GM19035 (cell line): ENCODE measurements around the gene OSBPL5.

ENCODE experiments used
- ATAC-seq: cut with Tn5 transposase; IDR thresholded peaks from one replicate; pipeline ENCODE4 v1.9.1; 2021; ENCODE audit not compliant: unreplicated experiment

Gene OSBPL5

DNA sequence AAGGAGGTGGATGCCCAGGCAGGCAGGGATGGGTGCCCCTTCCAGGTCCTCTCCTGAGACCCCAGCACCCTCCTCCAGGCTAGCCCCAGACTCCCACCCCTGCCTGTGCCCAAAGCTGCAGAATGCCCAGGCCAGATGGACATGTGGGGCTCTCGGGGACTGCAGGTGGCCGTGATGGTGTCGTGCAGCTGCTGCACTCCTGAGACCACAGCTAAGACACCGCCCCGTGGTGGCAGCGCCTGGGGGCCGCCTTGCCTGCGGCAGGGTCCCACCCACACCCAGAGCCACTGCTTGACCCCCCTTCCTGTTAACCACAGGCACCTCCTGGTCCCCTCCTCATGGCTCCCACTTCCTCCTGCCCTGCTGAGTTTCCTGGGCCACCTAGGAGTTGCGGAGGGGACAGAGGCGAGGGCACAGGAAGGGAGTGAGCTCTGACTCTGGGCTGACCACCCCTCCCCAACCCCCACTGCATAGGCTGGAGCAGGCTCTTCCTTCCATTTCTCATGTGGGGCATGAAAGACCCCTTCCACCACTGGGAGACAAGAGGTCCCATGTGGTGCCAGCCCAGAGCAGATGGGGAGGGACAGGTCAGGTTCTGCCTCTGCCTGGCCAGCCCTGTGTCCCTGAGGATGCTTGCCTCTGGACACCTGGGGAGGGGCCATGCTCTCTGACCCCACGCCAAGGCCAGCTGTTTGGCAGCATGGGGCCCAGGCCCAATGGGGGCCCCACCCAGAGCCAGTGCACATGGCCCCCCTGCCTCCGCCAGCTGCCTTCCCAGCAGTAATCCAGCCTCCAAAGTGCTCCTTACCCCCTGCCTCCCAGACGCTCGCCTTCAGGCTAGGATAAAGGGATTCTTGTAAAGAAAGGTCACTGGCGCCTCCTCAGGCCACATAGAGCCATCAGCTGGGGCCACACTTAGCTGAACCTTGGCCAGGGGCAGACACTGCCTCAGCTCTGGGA lies 29.3 kb downstream of the OSBPL5 start:
- ATAC-seq = no peak

DNA sequence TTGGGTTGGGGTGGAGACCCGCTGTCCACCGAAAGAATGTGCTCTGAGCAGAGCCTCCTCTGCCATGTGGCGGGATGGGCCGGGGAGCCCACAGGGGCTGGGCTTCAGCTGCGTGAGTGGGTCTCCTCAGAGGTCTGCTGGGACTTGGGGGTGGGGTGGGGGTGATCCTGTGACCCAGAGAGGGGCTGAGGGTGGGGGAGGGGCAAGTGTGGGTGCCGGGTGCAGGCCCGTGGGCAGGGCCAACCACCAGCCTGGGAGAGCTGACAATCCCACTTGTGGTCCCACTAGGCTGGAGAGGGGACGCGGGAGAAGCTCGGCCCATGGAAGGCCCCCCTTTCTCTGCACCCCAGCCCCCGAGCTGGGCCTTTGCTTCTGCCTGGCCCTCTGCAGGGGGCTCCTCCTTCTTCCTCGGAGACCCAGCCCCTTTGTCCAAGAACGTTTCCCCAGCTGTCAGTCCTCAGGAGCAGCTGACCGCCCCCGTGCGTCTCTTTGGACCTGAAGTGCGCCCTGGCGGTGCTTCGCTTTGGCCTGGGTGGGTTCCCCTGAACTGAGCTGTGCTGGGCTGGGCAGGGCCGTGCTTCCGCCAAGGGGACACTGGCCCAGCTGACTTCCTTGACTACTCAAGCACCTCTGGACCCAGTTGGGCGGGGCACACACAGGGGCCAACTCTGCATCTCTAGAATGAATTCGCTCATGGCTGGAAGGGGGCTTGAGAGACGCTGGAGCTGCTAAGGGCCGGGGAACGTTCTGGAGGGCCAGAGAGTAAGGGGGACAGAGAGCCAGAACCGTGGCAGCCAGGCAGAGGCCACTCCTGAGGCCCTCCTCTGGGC lies 30.2 kb downstream of the OSBPL5 start:
- ATAC-seq = no peak

DNA sequence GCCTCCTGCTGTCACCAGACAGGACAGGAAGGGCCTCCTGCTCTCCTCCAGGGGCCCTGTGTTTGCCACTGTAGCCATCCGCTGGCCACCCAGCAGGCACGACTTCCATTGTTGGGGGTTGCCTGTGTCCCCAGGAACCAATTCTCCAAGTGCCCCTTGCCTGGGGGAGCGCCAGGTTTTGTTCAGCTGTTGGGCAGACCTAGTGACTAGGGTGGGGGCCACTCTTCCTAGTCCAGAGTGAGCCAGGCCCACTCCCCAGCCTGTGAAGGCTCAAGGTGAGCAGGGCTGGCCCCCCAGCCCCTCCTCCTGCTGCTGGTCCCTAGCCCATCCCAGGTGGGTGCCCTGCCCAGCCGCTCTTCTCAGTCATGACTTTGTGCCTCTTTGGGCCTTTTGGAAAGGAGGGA lies 30.9 kb downstream of the OSBPL5 start:
- ATAC-seq = no peak

DNA sequence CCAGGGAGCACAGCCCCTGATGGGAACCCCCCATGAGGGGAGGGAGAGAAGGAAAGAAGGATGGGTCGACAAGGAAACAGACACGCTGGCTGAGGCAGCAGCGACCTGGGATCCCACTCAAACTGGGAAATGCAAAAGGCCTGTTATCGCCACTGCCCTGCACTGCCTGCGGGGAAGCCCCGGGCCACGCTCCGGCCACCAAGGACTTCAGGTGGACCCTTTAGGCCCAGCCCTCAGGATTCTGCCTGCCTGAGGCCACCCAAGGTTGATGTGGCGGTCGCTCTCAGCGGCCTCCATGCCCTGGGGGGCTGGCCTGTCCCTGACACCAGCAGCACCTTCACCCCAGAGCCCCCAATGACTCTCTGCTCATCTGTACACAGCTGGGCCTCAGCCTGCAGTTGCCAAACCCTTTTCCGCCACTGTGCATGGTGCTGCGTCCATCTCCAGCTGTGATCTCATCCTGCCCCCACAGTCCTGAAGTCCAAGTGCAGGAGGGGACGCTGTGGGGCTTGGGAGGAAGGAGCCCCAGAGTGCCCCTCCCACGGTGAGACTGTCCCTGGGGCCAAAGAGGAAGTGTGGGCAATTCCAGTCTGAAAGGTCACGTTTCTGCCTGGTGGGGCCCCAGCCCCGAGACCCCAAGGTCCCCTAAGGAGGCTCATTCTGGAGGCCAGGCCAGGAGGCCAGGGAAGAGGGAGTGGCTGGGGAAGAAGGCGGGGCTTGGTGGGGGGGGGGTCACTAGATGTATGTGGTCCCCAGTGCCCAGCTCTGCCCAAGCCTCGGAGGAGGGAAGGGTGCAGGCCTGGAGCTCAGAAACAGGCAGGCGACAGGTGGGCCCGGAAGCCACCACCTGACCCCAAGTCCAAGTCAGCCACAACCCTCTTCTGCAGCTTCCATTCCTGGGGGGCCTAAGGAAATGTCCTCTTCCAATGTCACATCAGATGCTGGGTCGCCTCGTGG lies 31.6 kb downstream of the OSBPL5 start:
- no peak for ATAC-seq

DNA sequence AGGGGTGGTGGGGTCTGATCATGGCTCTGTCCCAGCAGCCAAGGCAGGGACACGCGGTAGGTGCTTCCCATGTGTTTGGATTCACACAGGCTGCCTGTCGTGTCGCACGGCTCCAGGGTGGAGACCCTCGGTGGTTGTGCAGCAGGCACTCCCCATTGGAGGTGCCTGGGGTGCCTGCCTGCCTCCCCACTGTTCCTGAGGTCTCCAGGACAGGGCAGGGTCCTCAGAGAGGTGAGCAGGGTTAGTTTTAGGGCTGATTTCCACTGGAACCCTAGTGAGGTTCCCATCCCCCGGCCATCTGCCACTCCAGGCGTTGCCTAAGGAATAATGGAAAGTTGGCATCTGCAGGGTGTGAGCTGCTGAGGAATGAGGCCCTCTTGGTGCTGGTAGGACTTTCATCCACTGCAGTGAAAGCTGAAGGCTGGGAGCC lies 32.3 kb downstream of the OSBPL5 start:
- ATAC-seq = no peak

DNA sequence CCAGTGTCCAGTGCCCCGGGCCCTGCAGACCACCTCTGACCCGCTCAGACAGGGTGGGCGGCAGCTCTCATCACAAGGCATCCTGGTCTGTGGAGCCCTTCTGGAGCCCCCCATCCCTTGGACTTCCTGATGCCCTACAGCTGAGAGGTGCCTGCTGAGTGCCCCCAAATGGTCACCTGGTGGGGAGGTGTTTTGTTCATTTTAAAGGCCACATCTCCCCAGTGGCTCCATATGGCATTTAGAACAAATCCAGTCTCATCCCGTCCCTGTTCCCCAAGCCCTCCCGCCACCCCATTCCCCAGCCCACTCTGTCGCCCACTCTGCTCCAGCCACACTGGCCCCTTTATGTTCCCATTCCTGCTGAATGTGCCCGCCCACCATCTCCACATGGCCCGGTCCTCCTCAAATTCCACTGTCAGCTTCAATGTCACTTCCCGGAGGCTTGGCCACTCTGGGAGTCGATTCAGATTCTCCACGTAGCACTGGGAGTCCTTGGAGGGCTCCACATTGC lies 32.8 kb downstream of the OSBPL5 start:
- no peak for ATAC-seq

DNA sequence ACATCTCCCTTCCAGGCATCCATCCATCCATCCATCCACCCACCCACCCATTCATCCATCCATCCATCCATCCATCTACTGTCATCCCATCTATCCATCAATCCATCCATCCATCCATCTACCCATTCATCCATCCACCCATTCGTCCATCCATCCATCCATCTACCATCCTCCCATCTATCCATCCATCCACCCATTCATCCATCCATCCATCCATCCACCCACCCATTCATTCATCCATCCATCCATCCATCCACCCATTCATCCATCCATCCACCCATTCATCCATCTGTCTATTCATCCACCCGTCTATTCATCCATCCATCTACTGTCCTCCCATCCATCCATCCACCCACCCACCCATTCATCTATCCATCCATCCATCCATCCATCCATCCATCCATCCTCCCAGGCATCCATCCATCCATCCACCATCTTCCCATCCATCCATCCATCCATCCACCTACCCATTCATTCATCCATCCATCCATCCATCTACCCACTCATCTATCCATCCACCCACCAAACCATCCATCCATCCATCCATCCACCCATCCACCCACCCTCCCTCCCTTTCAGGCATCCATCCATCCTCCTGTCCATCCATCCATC lies 33.7 kb downstream of the OSBPL5 start:
- no peak for ATAC-seq

DNA sequence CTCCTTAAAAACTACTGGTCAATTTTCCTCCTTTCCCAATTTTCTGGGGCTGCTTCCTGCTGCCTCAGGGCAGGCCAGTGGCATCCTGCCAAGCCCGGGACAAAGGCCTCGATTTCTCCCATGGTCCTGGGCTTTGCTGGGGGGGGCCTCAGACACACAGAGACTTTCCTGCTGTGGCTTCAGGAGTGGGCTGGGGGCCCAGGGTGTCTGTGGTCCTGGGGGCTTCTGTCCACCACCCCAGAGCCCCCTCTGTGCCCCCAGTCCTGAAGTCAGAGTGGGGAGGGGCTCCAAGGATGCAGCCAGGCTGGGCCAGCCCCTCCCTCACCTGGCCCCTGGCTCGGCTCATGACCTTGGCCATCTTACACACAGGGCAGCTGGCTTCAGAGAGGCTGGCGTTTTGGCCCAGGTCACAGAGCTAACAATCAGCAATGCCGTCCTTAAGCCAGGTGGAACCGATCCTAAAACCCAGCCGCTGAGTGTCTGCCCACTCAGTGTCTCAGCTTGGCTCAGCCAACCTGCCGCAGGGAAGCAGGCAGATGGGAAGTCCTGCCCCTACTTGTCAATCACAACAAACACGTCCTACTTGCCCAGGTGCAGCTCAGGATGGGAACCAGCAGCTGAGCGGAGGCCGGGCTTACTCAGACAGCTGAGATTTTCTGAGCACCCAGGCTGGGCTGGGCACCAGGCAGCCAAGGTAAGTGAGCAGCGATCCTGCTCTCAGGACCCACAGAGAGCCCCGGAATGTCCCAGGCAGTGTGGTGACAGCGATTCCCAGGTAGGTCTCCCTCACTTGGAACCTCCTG lies 34.6 kb downstream of the OSBPL5 start:
- ATAC-seq = no peak

DNA sequence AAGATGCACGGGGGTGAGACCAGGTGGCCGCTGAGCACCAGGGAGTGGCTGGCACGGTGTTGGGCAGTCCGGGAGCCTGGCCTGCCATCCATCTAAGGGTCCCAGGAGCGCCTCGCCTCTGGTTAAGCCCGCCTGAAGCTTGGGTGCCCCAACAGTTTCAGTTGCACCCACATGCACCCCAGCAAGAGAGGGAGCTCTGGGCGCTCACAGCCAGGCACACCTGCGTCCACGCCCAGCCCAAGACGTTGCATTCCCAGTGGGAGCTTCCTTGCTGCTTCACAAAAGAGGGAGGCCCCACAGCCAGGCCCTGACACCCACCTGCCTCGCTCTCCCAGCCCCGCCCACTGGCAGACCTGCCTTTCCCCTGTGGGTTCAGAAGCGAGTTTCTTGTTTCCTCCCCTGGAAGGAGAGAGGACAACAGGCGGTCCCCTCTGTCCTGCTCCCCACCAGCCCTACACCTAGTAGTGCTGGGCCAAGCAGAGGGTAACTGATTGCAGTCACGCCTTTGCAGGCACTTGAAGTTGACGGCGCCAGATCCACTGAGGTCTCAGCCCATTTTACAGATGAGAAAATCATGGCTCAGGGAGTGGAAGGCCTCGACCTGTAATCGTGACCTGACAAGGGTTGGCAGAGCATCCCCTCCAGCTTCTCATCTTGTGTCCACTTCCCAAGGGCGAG lies 35.4 kb downstream of the OSBPL5 start:
- ATAC-seq = no peak

DNA sequence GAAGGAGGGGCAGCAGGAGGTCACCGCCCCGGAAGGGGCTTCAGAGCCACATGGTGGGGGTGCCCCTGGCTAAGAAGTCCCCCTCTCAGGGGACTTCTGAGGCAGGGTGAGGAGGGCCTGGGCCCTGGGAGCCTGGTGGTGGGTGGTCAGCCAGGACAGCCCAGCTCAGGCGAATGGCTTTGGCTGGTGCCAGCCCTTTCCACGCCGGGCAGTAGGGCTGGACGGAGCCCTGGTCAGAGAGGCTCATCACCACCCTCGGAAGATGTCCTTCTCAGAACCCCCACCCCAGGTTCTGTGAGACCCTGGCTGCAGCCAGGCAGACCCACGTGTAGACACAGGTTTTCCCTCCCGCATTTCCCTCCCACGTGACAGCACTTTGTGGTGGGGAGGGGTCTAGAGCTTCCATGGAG lies 35.9 kb downstream of the OSBPL5 start:
- ATAC-seq = no peak

DNA sequence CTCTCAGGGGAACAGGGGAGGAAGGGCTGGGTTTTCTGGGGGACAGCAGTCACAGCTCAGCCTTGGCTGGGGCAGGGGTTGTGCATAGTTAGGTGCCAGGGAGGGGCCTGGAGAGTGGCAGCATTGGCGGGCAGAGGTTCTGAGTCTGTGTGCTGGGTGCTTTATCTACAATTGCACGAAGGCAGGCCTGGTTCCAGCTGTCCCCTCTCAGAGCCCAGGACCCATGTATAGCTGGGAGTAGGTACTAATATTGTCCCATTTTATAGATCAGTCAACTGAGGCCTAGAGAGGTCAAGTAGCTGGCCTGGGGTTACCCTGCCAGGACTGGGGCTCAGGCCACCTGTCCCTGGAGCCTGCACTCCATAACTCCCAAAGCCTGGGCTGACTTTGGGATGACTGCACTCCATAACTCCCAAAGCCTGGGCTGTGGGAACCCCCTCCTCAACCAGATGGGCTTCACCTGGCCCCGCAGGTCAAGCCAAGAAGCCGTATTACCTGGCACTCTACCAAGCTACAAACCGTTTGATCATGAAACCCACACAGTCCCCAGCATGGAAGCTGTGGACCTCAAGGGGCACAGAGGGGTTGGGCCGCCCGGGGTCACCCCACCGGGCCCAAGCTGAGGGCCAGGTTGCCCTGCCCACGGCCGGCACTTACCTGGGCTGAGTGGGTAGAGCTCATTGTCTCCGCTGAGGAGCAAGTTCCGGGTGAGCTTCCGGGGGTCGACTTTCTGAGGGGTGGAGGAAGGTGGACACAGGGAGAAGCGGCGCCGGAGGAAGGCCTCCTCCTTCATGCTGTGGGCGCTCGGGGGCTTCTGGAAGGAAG lies 36.5 kb downstream of the OSBPL5 start:
- ATAC-seq = no peak

DNA sequence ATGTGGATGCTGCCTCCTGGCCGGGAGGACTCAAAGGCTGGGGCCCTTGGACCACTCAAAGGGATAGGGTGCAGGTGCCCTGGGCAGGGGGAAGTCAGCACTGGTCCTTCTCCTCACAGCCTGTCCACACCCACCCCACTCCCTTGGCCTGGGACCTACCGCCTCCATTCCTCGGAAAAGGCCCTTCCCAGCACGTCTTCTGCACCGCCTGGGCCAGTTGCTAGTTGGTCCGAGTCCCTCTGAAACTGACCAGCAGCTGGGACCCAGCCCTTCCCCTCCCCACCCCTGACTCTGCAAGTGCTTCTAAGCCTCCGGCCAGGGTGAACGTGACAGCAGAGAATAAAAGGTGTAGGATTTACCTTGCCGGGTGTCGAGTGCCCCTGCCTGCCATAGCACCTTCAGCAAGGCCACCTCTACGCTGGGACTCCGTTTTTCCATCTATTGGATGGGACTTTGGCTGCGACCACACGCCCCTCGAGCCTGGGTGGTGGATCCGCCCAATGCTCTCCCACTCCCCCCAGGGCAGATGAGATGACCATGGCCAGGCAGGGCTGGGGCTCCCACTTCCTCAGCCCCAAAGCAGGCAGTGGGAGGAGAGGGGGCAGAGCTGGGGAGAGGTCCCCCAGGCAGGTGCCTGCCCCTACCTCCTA lies 37.3 kb downstream of the OSBPL5 start:
- ATAC-seq = no peak

DNA sequence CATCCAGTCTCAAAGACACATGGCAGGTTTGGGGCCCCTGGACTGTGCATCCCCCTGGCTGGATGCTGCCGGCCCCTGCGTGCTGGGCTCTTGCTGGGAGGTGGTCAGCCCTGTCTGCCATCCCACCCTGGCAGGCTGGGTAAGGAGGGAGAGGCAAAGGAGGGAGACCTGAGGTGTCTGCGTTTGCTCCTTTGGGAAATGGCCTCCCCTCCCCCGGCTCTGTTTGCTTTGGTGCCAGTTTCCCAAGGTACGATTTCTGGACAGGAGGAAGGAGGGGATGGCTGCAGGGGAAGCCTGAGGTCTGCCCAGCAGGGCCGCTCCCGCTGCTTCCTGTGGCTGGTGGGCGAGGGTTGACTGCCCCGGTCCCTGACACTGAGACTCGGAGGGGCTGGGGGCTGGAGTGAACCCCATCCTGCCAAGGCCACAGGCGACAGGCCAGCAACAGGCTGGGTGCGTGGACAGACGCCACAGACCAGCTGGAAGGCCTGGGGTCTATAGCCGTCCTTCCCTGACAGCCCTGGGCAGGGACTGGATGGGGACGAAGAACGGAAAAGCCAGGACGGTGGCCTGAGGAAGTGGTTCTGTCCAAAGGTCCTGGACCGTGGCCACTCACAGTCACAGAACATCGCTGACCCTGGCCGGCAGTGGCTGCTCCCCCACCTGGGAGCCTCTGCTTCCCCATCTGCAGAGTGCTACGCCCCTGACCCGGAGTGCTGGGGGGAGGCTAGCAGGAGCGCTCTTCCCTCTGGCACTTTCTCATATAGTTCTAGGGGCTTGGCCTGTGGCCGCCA lies 38.0 kb downstream of the OSBPL5 start:
- ATAC-seq = no peak

DNA sequence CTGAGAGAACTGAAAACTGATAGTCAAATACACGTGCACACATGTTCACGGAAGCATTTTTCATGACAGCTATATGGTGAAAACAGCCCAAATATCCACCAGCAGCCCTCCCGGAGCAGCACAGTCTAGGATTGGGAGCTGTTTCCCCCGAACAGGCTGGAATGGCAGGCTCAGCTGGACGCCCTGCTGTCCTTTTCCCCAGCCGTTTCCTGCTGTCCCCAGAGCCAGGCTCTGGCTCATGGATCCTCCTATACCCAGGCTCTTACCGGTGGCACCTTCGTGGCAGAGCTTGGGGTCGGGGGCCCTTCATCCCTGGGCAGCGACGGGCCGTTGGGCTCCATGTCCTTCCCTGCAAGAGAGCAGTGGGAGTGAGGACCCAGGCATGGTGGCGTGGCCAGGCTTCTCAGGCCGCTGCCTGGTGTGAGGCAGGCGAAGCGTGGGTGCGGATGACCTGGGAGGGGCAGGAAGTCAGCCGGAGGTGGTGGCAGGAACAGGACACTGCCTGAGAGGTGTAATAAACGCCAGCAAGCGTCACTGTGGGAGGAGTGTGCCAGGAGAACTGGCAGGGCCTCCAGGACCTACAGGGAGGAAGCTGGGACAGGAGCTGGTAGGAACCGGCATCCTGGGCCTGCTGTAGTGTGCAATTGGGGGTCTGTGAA lies 38.8 kb downstream of the OSBPL5 start:
- ATAC-seq = no peak

DNA sequence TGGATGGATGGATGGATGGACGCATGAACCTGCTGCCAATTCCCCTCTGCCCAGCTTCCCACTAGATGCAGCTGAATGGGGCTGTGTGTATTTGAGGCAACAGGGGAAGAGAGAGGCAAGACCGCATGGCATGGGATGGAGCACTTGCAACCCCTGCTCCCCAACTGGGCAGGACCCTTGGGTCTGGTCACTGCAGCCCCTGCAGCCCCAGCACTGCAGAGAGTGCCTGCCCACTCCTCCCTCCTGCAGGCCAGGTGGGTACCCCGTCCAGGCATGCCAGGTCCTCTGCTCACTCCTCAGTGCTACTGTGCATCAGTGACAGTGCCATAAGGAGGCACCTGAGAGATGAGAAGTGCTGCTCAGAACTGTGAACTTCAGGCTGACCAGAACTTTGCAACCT lies 40.3 kb downstream of the OSBPL5 start:
- no peak for ATAC-seq
